Measurements from ENCODE around the gene SLC7A8.
A peak's percentile ranks its signal among the peaks of the same experiment; 100 is the strongest.

Gene SLC7A8

DNA sequence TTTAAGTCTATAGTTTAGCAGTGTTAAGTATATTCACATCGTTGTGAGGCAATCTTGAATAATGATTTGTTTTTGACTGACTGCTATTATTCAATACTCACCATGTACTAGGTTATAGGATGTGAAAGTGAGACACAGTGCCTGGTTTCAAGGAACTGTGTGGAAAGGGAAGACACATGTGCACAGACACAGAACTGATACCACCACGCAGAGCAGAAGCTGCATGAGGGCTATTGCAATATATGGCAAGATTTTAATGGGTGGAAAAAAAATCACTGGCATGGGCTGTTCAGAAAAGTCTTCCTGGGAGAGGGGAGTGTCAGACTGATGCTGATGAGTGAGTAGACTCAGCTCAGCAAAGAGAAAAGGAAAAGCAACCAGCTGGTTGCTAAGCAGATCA, 10.4 kb downstream of the SLC7A8 start:
- Histone ChIP-seq H3K4me1 (ENCODE audit: control insufficient read depth, insufficient read depth, low read length) (peaks cover 30% of the 10 kb centered on the region), H3K36me3 (ENCODE audit: control insufficient read depth in 2 of 2, insufficient read depth in 1 of 2, low read length in 2 of 2) (no peaks in the 10 kb centered on the region), H3K27ac (ENCODE audit: extremely low read depth, low read depth, low read length) (no peak overlapping the region), H3K9me3 (ENCODE audit: control insufficient read depth, insufficient read depth, low read depth, low read length) (no peaks in the 10 kb centered on the region), H3K4me3 (ENCODE audit: low read depth, low read length) (no peak overlapping the region)
- ChIA-PET POLR2A (no interaction called here), CTCF (interaction anchor here (1.7 to 10.0 kb wide), 2 partner anchors 13 to 53 kb away, joined by 8 to 68 read pairs; partner anchors contain the start of gene CEBPE)
- no peak for TF ChIP-seq OVOL3 (tag by site-specific recombination; IDR thresholded peaks at IDR 0.05)

DNA sequence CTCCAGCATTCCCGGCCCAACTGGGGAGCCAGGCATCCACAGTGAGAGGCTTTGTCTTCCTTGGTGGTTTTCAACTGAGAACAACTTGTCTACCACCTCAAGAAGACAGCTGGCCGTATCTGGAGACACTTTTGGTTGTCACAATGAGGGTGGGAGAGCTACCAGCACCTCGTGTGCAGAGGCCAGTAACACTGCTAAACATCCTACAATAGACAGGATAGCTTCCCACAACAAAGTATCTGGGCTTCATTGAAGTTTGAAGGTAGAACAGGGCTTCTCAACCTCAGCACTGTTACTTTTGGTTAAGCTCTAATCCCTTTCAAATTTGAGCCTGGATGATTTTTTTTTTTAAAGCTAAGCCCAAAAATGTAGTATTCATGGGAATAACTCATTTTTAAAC, 10.9 kb downstream of the SLC7A8 start:
- Histone ChIP-seq H3K36me3 (ENCODE audit: control insufficient read depth in 2 of 2, insufficient read depth in 1 of 2, low read length in 2 of 2) (no peaks in the 10 kb centered on the region), H3K27ac (ENCODE audit: extremely low read depth, low read depth, low read length) (no peak overlapping the region), H3K4me3 (ENCODE audit: low read depth, low read length) (no peak overlapping the region), H3K9me3 (ENCODE audit: control insufficient read depth, insufficient read depth, low read depth, low read length) (no peaks in the 10 kb centered on the region), H3K4me1 (ENCODE audit: control insufficient read depth, insufficient read depth, low read length) (peaks cover 33% of the 10 kb centered on the region)
- ChIA-PET POLR2A (no interaction called here), CTCF (interaction anchor here (0.5 to 10.0 kb wide), 4 partner anchors 9 to 56 kb away, joined by 4 to 68 read pairs (median 6); partner anchors contain the start of gene CEBPE)
- TF ChIP-seq, protein P1, sequence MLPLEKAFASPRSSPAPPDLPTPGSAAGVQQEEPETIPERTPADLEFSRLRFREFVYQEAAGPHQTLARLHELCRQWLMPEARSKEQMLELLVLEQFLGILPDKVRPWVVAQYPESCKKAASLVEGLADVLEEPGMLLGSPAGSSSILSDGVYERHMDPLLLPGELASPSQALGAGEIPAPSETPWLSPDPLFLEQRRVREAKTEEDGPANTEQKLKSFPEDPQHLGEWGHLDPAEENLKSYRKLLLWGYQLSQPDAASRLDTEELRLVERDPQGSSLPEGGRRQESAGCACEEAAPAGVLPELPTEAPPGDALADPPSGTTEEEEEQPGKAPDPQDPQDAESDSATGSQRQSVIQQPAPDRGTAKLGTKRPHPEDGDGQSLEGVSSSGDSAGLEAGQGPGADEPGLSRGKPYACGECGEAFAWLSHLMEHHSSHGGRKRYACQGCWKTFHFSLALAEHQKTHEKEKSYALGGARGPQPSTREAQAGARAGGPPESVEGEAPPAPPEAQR (tag by site-specific recombination; IDR thresholded peaks at IDR 0.05), result no peak
- no peak for TF ChIP-seq ZFP37 (tag by site-specific recombination; IDR thresholded peaks at IDR 0.05)
- TF ChIP-seq ZNF121 (tag by site-specific recombination; IDR thresholded peaks at IDR 0.05), result no peak
- TF ChIP-seq, protein P2, sequence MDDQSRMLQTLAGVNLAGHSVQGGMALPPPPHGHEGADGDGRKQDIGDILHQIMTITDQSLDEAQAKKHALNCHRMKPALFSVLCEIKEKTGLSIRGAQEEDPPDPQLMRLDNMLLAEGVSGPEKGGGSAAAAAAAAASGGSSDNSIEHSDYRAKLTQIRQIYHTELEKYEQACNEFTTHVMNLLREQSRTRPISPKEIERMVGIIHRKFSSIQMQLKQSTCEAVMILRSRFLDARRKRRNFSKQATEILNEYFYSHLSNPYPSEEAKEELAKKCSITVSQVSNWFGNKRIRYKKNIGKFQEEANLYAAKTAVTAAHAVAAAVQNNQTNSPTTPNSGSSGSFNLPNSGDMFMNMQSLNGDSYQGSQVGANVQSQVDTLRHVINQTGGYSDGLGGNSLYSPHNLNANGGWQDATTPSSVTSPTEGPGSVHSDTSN (CRISPR knock-in tag; IDR thresholded peaks at IDR 0.05), result no peak
- no peak for TF ChIP-seq ZBTB21 (tag by site-specific recombination; IDR thresholded peaks at IDR 0.05)
- no peak for TF ChIP-seq ZNF623 (tag by site-specific recombination; IDR thresholded peaks at IDR 0.05)
- no peak for TF ChIP-seq EGR2 (tag by site-specific recombination; IDR thresholded peaks at IDR 0.05; ENCODE audit: low read depth)
- no peak for TF ChIP-seq ZNF544 (tag by site-specific recombination; IDR thresholded peaks at IDR 0.05)
- TF ChIP-seq ZNF266 (tag by site-specific recombination; IDR thresholded peaks at IDR 0.05; ENCODE audit: low read depth), result no peak

DNA sequence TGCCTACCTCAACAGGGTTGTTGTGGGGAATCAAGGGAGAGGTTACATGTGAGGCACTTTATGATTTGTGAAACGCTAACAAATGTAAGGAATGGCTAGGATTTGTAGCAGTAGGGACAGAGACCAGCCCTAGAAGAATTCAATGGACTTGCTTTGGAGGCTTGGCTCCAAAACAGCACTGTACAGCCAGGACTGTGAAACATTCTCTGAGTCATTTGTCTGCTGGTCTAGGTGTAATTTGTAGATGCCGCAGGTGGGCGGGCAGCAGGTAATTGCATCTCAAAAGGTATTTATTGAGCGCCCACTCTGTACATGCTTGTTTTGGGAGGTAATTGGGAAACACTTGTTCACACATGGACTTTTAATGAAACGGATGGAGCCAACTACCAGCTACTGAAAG, 11.4 kb downstream of the SLC7A8 start:
- Histone ChIP-seq H3K4me3 (ENCODE audit: low read depth, low read length) (no peak overlapping the region), H3K36me3 (ENCODE audit: control insufficient read depth in 2 of 2, insufficient read depth in 1 of 2, low read length in 2 of 2) (no peaks in the 10 kb centered on the region), H3K27ac (ENCODE audit: extremely low read depth, low read depth, low read length) (no peak overlapping the region), H3K4me1 (ENCODE audit: control insufficient read depth, insufficient read depth, low read length) (peaks cover 32% of the 10 kb centered on the region), H3K9me3 (ENCODE audit: control insufficient read depth, insufficient read depth, low read depth, low read length) (no peaks in the 10 kb centered on the region)
- ChIA-PET POLR2A (no interaction called here), CTCF (interaction anchor here (0.5 to 10.0 kb wide), 5 partner anchors 10 to 55 kb away, joined by 3 to 68 read pairs (median 4); partner anchors contain the start of gene CEBPE)
- TF ChIP-seq KLF10 (tag by site-specific recombination; IDR thresholded peaks at IDR 0.05), result no peak
- no peak for TF ChIP-seq SCRT1 (tag by site-specific recombination; IDR thresholded peaks at IDR 0.05; ENCODE audit: borderline replicate concordance)

DNA sequence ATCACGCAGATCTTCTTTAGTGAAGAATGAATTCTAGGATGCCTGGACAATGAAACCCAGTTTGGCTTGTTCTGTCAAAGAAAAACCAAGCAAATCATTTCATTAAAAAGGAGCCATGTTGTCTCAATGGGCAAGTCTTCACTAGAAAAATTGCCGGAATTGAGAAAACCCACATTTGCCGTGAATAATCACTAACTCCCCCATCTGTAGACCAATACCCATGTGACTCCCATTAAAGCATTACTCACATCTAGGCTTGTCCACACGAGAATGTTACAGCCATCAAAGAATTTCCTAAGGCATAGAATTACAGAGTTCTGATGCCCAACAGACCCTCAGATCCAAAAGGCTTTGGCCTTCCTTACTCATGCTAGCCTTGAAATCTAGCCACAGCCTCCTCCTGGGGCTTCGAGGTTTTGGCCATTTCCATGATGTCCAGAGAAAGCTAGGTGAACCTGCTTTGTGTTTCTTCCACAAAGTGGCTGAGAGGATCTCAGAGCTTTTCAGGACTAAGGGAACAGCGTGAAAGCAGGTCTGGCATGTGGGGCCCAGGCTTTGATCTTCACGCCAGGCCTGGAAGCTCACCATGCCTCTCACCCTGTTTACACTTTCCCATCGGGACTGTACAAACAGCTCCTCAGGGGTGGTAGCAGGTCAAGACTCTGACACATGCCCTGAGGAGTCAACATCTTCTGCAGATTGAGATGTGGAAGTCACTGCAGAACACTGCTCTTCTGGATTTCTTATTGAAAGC, 12.1 kb downstream of the SLC7A8 start:
- Histone ChIP-seq H3K9me3 (ENCODE audit: control insufficient read depth, insufficient read depth, low read depth, low read length) (no peaks in the 10 kb centered on the region), H3K4me1 (ENCODE audit: control insufficient read depth, insufficient read depth, low read length) (peaks cover 30% of the 10 kb centered on the region), H3K4me3 (ENCODE audit: low read depth, low read length) (no peak overlapping the region), H3K36me3 (ENCODE audit: control insufficient read depth in 2 of 2, insufficient read depth in 1 of 2, low read length in 2 of 2) (peaks cover 0 to under 1% of the 10 kb centered on the region in 2 experiments; a peak in 1 of 3 replicates), H3K27ac (ENCODE audit: extremely low read depth, low read depth, low read length) (no peak overlapping the region)
- ChIA-PET POLR2A (no interaction called here), CTCF (interaction anchor here (0.7 to 10.0 kb wide), 5 partner anchors 8 to 191 kb away, joined by 3 to 68 read pairs (median 3); partner anchors contain the start of gene CEBPE)
- TF ChIP-seq ZIC2 (tag by site-specific recombination; IDR thresholded peaks at IDR 0.05) (peak; percentile 93), ZNF426 (tag by site-specific recombination; IDR thresholded peaks at IDR 0.05) (no peak)
